Activated naive CD4-positive, alpha-beta T cell treated with anti-CD3 and anti-CD28 coated beads, Interleukin-2, amount 50 U/mL, for 16 hours (primary cell): ENCODE results near the gene SLC46A1.

Experiments
- DNase-seq: peaks from one replicate; pipeline ENCODE4 v3.0.0-alpha.2; 2020

SLC46A1 gene

DNA sequence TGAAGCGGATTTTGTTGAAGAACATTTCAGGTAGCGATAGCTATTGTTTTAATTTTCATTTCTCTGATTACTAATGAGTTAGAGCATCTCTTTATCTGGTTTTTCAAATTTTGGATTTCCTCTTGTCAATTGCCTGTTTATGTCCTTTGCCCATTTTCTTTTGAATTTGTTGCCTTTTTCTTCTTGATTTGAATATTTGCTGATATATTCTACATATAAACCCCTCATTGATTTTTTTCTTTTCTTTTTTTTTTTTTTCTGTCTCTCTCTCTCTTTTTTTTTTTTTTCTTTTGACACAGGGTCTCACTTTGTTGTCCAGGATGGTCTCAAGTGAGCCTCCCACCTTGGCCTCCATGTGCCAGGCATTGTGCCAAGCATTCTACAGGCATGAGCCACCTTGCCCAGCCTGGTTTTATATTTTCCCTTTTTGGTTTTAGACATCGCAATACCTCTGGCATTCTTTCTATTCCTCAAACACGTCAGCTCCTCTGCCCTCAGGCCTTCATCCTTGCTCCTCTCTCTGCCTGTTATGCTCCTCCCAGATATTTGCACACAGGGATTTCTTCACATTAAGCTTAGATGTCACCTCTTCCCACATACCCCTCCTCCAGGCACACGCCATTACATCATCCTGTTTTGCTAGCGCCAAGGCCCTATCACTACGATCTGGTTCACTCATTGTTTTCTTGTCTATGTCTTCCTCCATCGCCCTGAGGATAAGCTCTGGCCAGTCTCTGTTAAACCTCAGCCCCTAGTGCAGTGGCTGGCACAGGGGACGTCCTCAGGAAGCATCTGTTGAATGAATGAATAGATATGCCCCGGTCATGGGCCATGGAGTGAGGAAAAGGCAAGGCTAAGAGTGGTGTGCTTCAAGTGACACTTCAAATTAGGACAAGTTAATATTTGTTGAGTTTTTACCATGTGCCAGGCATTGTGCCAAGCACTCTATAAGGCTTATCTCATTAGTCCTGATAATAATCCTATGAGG is 25.9 kb downstream of the SLC46A1 start:
- DNase-seq, result no peak

DNA sequence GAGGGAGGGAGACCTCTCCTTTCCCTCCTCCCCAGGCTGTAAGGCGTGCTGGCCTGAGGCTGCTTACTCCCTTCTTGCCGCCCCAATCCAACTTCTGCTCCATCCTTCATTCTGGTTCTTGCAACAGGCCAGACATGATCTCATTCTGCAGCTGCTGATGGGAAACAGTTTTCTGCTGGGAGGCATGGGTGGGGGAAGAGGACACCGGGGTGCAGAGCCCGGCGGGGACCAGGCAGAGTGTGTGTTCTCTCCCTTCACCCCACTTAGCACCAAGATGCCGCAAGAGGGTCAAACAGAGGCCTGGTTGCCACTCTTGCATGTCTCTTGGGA is 33.1 kb downstream of the SLC46A1 start:
- DNase-seq, result no peak

DNA sequence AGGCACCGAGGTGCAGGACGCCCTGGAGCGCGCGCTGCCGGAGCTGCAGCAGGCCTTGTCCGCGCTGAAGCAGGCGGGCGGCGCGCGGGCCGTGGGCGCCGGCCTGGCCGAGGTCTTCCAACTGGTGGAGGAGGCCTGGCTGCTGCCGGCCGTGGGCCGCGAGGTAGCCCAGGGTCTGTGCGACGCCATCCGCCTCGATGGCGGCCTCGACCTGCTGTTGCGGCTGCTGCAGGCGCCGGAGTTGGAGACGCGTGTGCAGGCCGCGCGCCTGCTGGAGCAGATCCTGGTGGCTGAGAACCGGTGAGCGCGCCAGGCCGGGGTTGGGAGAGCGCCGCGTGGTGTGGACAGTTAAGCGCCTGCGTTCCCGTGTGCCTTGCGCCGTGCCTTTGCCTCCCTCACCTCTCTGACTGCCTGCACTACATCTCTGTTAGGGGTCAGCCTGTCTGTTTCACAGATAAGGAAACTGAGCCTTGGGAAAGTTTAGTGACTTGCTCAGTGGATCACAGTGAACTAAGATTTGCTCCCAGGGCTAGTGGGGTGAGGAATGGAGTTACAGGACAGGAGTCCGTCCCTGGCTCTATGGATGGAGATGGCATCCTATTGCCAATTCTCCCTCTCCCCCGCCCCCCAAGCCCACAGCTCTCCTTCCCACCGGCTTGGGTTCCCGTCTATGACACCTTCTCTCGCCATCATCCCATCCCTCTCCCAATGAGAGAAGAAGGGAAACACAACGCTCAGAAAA is 33.6 kb downstream of the SLC46A1 start:
- peak; percentile 43 for DNase-seq

DNA sequence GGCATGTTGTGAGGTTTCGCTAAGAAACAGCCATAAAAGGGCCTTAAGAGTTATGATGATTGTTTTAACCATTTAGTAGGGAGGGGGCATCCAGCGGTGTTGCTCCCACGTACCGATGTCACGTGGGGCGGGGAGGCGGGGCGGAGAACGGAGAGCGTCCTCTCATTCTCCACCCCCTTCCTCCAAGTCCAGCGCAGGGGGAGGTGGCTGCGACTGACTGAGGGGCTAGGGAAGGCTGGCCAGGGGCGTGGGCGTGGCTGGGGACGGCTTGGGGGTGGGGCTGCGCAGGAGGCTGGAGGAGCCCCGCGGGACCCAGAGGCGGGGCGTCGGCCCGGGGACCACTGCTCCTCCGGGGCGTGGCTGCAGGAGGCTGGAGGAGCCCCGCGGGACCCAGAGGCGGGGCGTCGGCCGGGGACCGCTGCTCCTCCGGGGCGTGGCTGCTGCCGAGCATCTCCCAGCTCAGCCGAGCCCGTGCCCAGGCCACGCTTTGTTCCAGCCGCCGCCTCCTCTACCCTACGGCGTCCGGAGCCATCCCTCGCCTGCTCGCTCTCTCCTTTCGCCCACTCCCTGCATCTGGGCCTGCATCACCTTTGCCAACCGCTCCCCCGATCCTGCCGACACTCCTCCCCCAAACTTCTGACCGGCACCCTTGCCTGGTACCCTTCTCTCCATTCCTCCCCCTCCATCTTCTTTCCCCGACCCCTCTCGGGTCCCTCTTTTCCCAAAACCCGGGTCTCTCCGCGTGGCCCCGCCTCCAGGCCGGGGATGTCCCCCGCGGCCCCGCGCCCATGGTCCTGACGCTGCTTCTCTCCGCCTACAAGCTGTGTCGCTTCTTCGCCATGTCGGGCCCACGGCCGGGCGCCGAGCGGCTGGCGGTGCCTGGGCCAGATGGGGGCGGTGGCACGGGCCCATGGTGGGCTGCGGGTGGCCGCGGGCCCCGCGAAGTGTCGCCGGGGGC is 34.5 kb downstream of the SLC46A1 start, which contains the start of gene SARM1:
Gene SARM1 (plus strand): TSS at position 450 of the 958 bp plus-strand sequence. CDS start 339 bp downstream, at position 789.
- DNase-seq, result peak; percentile 86

DNA sequence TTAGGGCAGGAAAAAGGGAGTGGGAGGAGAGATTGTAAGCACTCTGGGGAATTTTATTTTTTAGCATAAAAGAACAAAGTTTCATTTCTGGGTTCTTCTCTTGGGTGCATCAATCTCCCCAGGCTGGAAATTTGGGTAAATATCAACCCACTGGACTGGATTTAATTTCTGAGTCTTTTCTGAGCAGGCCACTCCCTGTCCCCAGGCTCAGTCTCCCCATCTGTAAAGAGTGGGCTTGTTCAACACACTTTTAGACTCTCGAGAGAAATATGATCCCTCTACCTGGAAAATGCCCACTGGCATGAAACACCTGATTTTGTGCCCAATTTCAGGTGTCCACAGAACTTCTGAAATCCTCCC is 35.3 kb downstream of the SLC46A1 start:
- no peak for DNase-seq

DNA sequence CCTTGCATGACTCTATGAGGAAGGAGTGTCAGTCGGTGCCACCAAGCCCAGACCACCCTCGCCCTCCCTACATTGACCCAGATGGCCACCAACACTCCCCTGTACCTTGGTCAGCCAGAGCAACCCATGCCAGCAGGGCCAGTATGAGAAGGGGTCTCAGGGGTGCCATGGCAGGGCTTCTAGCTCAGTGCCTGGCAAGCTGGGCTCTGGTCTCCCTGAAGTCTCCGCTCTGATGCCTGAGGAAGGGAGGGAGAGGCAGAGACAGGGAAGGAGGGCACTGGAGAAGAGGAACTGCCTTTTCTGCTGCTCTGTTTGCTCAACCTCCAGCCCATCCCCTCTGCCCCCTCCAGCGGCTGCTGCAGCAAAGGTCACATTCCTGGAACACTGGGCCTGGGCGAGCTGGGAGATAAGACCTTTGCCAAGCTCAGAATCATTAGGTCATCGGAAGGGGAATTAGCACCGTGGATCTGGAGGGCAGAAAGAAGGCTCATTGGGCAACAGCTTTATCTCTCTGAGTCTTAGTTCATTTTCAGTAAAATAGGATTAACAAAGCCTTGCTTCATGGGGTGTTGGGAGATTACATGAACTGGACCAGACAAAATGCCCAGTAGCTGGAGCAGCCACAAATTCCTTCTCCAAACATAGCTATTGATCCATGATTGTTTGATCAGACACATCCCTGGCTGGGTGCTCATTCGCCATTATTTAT is 35.8 kb downstream of the SLC46A1 start, which contains the start of gene VTN:
Gene VTN (minus strand): TSS at position 273 of the 709 bp plus-strand sequence. CDS start 104 bp downstream, at position 169.
- DNase-seq, result no peak

DNA sequence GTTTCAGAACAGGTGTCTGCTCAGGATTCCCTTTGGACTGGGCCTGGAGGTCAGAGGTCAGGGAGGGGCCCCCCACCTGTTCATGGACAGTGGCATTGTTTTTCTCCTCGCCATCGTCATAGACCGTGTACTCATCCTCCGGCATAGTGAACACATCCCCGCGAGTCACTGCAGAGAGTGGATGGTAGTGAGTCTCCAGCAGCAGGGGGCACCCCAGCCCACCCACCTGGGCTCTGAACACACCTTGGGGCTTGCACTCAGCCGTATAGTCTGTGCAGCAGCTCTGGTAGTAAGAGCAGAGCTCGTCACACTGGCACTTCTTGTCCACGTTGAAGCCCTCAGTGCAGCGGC is 36.4 kb downstream of the SLC46A1 start:
- DNase-seq, result no peak

DNA sequence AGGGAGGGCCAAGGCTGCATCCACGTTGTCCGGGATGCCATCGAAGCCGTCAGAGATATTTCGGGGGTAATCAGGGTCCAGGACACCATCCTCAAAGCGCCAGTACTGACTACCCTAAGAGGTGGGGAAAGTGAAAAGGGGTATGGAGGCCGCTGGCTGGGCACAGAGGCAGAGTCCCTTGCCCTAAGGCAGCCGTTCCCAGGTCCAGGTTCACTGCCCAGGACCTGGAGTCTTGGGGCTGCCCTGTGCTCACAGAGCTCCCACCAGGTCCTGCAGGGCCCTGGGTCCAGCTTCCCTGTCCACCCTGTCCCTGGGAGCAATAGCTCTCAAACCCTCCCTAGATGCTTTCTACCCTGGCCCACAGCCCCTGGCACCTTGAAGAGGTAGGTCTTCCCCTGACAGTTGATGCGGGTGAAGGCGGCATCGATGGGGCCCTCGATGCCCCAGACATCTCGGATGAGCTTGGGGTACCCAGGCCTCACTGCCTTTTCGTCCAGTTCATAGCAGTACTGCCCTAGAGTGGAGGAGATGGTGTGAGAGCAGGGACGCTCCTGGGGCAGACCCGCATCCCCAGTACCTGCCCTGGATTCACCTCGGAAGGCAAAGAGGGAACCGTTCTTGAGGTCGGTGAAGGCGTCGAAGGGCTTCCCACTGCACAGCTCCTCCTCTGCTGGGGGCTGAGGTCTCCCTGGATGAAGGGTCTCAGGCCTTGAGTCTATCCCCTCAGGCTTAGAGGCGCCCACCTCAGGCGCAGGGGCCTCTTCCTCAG is 36.9 kb downstream of the SLC46A1 start:
- no peak for DNase-seq

DNA sequence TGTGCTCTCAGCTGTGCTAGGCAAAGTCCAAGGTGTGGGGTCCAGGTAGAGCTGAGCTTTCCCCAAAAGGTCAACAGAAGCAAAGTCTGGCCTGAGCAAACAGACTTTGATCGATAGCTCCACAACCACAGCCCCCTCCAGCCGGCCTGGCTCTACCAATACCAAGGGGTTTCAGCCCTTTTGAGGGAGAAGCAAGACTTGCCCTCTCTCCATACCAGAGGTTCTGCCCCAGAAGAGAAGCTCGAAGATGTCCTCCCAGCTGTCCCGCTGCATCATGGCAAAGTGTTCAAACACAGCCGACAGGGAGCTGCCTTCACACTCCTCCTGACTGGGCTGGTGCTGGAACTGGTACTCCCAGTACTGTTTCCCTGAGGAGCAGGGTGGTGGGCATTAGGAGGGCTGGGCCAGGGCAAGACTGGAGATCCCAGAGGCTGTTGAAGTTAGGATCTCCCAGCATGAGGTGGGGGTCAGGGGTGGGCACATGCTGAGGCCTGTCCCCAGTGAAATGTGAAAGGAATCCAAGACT is 37.6 kb downstream of the SLC46A1 start:
- DNase-seq, result no peak

DNA sequence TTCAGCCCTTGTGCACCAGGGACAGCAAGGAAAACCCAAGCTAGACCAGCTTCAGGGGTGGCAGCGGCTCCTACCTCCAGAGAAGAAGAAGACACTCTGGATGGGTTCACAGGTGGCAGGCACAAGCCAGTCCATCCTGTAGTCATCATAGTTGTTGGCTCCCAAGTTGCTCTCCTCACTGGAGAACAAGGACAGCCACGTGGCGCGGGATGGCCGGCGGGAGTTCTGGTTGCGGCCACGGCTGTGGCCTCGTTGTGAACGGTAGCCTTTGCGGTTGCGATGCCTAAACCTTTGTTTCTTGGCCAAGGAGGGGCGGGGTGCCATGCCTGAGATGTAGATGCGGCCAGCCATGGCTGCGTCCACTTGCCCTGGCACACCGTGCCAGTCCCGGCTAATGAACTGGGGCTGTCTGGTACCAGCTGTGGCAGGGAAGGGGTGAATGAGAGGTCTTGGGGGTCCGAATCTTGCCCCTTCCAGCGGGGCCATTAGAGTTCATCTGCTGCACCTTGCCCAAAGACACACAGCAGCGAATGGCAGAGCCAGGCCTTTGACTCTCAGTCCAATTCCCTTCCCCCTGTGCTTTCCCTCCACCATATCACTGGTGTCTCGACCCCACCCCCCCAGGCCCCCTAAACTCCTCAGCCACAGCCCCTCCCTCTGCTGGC is 38.2 kb downstream of the SLC46A1 start:
- DNase-seq, result no peak

DNA sequence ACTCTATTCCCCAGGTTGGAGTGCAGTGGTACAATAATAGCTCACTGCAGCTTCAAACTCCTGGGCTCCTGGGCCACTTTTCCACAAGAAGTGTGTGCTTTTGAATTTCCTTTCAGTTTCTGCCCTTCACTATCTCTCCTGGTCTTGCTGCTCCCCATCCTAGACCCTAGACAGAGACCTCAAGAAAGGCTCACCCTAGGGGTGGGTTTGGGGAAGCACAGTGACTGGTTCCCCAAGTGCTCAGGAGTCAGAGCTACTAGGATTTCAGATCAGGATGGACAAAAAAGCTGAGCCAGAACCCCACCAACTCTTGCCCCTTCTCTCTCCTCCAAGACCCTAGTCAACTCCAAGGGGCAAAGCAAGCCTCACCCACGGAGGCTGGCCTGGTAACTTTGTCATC is 39.4 kb downstream of the SLC46A1 start:
- no peak for DNase-seq

DNA sequence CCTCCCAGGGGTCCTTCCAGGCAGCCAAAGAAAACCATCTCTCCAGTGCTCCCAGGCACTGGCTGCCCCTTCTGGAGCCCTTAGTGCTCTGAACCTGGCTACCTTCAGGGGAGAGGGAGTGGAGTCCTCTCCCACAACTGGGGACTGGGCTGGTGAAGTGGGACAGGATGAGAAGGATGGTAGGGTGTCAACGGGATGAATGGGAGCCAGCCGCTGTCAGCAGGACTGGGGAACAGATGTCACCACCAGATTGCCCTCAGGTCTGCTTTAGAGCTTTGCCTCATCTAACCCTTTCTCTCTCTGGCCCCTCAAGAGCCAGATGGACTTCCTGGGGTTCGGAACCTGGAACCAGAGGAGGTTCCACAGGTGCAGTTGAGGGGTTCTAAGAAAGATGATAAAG is 40.5 kb downstream of the SLC46A1 start:
- no peak for DNase-seq

DNA sequence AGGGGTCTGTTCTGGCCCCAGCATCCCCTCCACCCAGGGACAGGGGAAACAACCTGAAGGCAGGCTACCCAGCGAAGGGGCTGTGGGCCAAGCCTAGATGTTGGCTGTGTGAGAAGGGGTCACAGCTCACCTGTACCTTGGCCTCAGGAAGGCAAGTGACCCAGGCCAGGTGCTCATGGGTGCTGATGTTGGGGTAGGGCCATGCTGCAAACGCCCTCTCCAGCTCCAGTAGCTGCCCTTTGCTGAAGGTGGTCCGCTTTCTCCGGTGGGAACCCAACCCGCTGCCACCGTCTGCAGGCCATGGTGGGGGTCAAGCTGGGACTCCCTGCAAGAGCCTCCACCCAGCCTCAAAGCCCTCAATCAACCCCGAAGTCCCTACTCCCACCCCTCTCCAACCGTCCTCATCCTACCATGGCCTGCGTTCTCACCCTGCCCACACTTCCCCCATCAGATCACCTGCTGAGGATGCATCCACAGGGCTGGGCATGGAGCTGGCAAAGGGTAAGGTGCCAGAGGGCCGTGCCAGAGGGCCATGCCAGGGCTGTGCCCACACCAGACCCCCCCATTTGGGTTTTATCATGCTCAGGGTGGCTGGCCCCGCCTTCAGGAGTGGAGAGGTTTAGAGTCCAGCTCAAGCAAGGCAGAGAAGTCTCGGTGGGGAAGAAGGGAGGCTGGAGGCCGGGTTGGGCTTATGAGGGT is 41.2 kb downstream of the SLC46A1 start, which contains the start of gene SEBOX:
Gene SEBOX (minus strand): TSS at position 535 of the 699 bp plus-strand sequence. CDS start 48 bp downstream, at position 487.
- DNase-seq, result no peak

DNA sequence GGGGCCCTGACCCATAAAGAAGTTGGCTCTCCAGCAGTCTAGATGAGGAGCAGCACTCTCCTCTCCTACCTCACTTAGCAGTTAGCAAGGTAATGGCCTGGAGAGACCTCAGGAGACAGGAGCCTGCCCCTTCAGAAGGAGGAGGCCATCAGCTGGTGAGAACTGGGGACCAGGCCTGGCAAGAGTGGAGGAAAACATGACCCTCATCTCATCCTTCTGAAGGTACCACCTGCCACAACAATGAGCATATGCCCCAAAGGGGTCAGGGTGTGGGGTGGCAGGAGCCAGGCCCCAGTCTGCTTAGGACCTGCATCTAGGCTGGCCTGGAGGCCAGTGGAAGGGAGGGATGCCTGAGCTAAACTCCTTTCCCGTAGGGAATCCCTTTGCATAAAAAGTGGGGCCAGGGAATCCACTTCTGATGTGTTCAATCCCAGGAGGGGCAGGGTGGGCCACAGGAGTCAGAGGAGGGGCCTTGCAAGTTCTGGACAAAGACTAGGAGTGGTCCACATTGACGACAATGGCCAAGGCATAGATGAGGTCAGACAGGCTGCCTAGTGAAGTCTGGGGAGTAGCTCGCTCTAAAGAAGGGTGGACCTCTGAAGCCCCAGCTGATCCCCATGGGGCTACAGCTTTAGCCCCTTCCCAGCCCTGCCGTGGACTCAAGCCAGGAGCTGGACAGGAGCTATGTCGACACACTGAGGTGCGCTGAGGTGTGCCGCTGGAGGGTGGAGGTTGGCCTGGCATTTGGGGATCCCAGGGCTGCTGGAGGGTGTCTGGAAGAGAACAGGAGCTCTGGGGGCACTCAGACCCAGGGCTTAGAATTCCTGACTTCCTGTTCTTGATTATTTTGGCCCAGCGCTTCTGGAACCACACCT is 42.0 kb downstream of the SLC46A1 start:
- DNase-seq, result no peak

DNA sequence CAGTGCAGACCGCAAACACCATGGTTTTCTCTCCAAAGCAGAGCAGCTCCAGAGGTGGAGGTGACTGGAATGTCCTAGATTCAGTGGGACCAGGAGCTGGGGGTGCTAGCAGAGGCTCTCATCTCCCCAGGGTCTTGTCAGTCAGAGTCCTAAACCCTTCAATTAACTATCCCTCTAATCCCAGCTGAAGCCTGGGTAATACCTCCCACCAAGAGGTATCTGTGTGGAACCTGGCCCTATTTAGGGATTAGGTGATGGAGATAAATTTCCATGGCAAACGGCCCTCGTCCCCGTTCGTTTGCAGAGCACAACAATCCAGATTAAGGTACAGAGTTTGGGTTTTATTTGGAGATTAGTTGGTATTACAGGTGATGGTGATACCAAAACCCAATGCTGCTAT is 42.8 kb downstream of the SLC46A1 start:
- no peak for DNase-seq

DNA sequence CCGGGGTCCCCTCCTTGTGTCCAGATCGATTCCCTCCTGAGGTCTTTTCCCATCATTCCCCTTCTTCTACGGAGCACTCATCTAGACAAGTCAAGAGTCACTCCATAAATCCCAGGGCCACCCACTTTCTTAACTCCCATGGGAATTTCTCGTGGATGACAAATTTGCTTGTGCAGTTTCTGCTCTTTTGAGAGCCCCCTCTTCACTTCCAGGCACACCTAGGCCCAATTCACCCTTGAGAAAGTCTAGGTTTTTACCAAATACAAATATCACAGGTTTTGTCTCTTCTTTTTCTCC is 48.2 kb downstream of the SLC46A1 start:
- DNase-seq, result no peak

DNA sequence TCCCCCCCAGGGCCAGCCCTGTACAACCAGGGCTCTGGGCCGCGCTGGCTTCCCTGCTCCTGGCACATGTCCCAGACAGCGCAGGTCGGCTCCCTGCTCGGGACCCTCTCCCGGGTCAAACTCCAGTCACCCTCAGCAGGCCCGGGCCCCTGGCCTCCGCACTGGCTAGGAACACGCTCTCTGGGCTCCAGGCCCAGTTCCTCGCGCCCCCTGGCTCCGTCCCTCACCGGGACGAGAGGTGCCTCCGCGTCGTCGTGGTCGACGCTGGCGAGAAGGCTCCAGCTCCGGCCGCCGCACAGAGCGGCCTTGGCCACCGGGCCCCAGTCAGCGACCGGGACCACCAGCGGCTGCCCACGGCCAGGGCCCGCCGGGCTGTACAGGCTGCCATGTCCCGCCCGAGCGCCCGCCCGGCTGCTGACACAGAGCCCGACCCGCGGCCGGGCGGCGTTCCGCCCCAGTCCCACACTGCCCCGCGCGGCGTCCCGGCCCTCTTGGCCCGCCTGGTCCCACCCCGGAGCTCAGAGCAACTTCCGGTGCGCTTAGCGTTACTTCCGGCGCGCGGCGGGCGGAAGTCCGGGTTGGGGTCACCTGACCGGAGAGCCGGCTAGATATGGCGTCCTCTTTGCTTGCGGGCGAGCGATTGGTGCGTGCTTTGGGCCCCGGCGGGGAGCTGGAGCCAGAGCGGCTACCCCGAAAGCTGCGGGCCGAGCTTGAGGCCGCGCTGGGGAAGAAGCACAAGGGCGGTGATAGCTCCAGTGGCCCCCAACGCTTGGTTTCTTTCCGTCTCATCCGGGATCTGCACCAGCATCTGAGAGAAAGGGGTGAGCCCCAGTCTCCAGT is 48.7 kb downstream of the SLC46A1 start, which contains the start of gene POLDIP2:
Gene POLDIP2 (minus strand): TSS at position 467 of the 840 bp plus-strand sequence. CDS start 79 bp downstream, at position 388.
- peak; percentile 96 for DNase-seq

DNA sequence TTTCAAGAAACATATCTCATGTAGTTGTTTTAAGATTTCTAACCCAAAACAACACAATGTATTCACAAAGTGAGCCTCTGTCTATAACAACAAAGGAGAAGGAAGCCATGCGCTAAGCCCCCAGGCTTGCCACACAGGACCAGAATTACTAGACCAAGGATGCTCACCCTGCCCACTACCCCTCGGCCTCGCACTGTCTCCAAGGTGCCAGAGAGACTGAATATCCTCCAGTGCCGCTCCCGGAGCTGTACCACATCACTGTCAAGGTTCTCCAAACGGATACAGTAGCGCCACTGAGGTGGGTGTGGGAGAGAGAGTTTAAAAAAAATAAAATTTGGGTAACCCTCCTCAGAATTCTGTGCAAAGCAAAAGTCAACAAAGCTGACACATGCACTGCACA is 55.7 kb downstream of the SLC46A1 start:
- DNase-seq, result no peak
